Keratinocyte (primary cell): ENCODE results near the gene ASTN2. TPM values are rescaled to one million over a fixed set of nuclear protein-coding genes. Genes with fewer than 3 reads are reported as not detected.
A peak's percentile ranks its signal among the peaks of the same experiment; 100 is the strongest.

Source experiments
- DNase-seq: peaks from one replicate; pipeline ENCODE4 v3.0.0-alpha.2; 2011; ENCODE audit warnings: low read depth, missing footprints, low spot score
- FAIRE-seq: peaks from 2 replicates; lab custom pipeline; 2011; peaks lifted over from hg19 to GRCh38; lab: Jason Lieb, UNC
- H2AFZ ChIP-seq: 2 replicates; pipeline ENCODE4 v1.6.0; 2012; ENCODE audit warnings: low read length, control low read depth, inconsistent platforms; ENCODE audit not compliant: control insufficient read depth
- H3K27ac ChIP-seq: 2 replicates; pipeline ENCODE4 v1.5.1; 2011; ENCODE audit warnings: low read length; ENCODE audit not compliant: control insufficient read depth, insufficient read depth
- H3K27me3 ChIP-seq: 3 replicates; pipeline ENCODE4 v1.6.0; 2011; ENCODE audit warnings: low read length; ENCODE audit not compliant: control insufficient read depth, insufficient read depth; ENCODE audit errors: extremely low read depth
- H3K36me3 ChIP-seq, 2 experiments: 2 replicates in 1 of 2; 3 replicates in 1 of 2; pipeline ENCODE4 v1.5.1; 2011; ENCODE audit warnings: low read length in 2 of 2, mild to moderate bottlenecking in 1 of 2; ENCODE audit not compliant: control insufficient read depth in 2 of 2, insufficient read depth in 2 of 2; ENCODE audit errors: extremely low read depth in 1 of 2
- H3K4me1 ChIP-seq: 3 replicates; pipeline ENCODE4 v1.5.1; 2011; ENCODE audit warnings: low read length; ENCODE audit not compliant: control insufficient read depth, insufficient read depth; ENCODE audit errors: extremely low read depth
- H3K4me2 ChIP-seq: 3 replicates; pipeline ENCODE4 v1.6.0; 2011; ENCODE audit warnings: low read depth, low read length; ENCODE audit not compliant: control insufficient read depth, insufficient read depth; ENCODE audit errors: extremely low read depth
- H3K4me3 ChIP-seq, 3 experiments: fragments of 200-600 bp in 1 of 3; sonication (generic) in 1 of 3; 2 replicates in 2 of 3; 3 replicates in 1 of 3; pipeline ENCODE4 v1.5.1; 2011 to 2016; ENCODE audit warnings: low read length in 3 of 3, mild to moderate bottlenecking in 3 of 3, control low read depth in 2 of 3, inconsistent platforms in 1 of 3, low read depth in 1 of 3, mixed read lengths in 1 of 3, mixed run types in 1 of 3, moderate library complexity in 1 of 3; ENCODE audit not compliant: control insufficient read depth in 2 of 3, insufficient read depth in 2 of 3; ENCODE audit errors: extremely low read depth in 1 of 3
- H3K79me2 ChIP-seq: 2 replicates; pipeline ENCODE4 v1.6.0; 2012; ENCODE audit warnings: low read length; ENCODE audit not compliant: control insufficient read depth, insufficient read depth
- H3K9ac ChIP-seq: 3 replicates; pipeline ENCODE4 v1.6.0; 2011; ENCODE audit warnings: low read length; ENCODE audit not compliant: control insufficient read depth, insufficient read depth; ENCODE audit errors: extremely low read depth
- H3K9me1 ChIP-seq: 3 replicates; pipeline ENCODE4 v1.6.0; 2011; ENCODE audit warnings: low read length; ENCODE audit not compliant: control insufficient read depth, insufficient read depth; ENCODE audit errors: extremely low read depth
- H3K9me3 ChIP-seq: 2 replicates; pipeline ENCODE4 v1.5.1; 2012; ENCODE audit warnings: low read depth, low read length; ENCODE audit not compliant: control insufficient read depth
- H4K20me1 ChIP-seq: 3 replicates; pipeline ENCODE4 v1.6.0; 2011; ENCODE audit warnings: low read length; ENCODE audit not compliant: control insufficient read depth, insufficient read depth; ENCODE audit errors: extremely low read depth
- EZH2 ChIP-seq: IDR thresholded peaks from one replicate; pipeline ENCODE4 v1.6.1; 2012; ENCODE audit warnings: inconsistent platforms, mild to moderate bottlenecking, low read length, moderate library complexity
- dilution Hi-C: fragments of 300-500 bp; cut with MboI; formaldehyde crosslinking; loops from one replicate; pipeline ENCODE4 v1.7.0; 2020; ENCODE audit warnings: low sequenced_read_pairs; ENCODE audit not compliant: extremely low pct_ligation_motif_present
- polyA plus RNA-seq, 5 experiments: library from polyadenylated mRNA; depleted of rRNA in 3 of 5; stranded (reverse) in 3 of 5; stranded (forward) in 1 of 5; unstranded in 1 of 5; fragments of >200 nt; gene quantifications; 1 replicate in 1 of 5; 2 replicates in 3 of 5; 3 replicates in 1 of 5; pipeline versions ENCODE4 v1.2.1 to v1.2.3, GENCODE V29; 2011 to 2012; ENCODE audit warnings: missing spikeins in 2 of 5, low read depth in 1 of 5, low replicate concordance in 1 of 5
- TF ChIP-seq, protein P1 (sequence below), 3 experiments: IDR thresholded peaks in 1 of 3; conservative IDR thresholded peaks in 1 of 3; optimal IDR thresholded peaks in 1 of 3; 2 replicates in 2 of 3; 3 replicates in 1 of 3; pipeline versions ENCODE3 to v1.5.1; 2011; ENCODE audit warnings: low read length in 3 of 3, mild to moderate bottlenecking in 3 of 3, moderate library complexity in 2 of 3, control low read depth in 1 of 3, inconsistent platforms in 1 of 3; ENCODE audit not compliant: insufficient read depth in 2 of 3; ENCODE audit errors: extremely low read depth in 1 of 3

Gene ASTN2
- polyA plus RNA-seq, 1 donor (not counting 4 experiments of a cell fraction or from before 2014, with no cell fraction given): 0.31 TPM

DNA sequence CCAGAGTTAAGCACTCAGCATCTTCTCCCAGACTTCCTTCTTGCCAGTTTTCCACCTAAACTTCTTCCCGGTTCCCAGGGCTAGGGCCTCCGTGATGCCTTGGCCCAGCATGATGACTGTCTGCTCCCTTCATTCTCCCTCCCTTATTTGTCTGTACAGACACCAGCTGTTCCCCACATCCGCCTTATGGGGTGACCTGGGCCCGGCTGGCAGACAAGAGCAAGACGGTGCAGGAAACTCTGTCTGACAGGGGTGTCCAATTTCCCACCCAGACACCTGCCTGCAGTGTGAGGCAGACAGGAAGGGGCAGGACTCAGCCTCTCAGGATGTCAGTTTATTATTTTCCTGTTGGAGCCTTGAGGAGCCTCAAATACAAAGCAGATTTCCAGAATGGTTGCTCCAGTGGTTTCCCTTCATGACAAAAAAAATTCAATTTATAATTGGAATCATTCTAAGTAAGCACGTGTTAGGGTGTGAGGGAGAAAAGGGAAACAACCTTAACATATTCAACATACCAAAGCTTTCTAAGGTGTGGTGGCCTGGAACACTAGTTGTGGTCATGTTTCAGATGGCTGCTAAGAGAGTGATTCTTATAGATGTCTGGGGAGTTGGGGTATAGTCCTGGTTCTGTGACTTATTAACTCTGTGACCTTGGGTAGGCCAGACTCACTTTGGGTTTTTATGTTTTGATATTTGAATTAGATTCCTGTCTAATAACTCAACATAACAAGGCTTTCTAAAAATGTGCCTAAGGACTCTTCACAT is 1026.7 kb downstream of the ASTN2 start:
- Histone ChIP-seq H4K20me1 (no peaks in the 10 kb centered on the region), H3K4me3 (no peak overlapping the region), H3K4me2 (peak overlapping the region; percentile 12), H3K36me3 (no peaks in the 10 kb centered on the region), H3K27ac (no peak overlapping the region), H3K79me2 (no peaks in the 10 kb centered on the region), H3K9ac (no peak overlapping the region), H3K9me1 (no peaks in the 10 kb centered on the region), H3K4me1 (peaks cover 28% of the 10 kb centered on the region), H3K9me3 (no peaks in the 10 kb centered on the region), H3K27me3 (no peaks in the 10 kb centered on the region), H2AFZ (no peak overlapping the region)
- no peak for TF ChIP-seq EZH2
- TF ChIP-seq, protein P1, sequence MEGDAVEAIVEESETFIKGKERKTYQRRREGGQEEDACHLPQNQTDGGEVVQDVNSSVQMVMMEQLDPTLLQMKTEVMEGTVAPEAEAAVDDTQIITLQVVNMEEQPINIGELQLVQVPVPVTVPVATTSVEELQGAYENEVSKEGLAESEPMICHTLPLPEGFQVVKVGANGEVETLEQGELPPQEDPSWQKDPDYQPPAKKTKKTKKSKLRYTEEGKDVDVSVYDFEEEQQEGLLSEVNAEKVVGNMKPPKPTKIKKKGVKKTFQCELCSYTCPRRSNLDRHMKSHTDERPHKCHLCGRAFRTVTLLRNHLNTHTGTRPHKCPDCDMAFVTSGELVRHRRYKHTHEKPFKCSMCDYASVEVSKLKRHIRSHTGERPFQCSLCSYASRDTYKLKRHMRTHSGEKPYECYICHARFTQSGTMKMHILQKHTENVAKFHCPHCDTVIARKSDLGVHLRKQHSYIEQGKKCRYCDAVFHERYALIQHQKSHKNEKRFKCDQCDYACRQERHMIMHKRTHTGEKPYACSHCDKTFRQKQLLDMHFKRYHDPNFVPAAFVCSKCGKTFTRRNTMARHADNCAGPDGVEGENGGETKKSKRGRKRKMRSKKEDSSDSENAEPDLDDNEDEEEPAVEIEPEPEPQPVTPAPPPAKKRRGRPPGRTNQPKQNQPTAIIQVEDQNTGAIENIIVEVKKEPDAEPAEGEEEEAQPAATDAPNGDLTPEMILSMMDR (optimal IDR thresholded peaks at IDR 0.05 in 1 of 3, IDR thresholded peaks at IDR 0.05 in 1 of 3, conservative IDR thresholded peaks at IDR 0.05 in 1 of 3; ENCODE audit: extremely low read depth in 1 of 3, insufficient read depth in 2 of 3, low read length in 3 of 3): no peak
- DNase-seq (no peak), FAIRE-seq (no peak)
- dilution Hi-C loops: no loop called here

GRCh38 chr9:116383936-116384335 is 1030.9 kb downstream of the ASTN2 start:
- no peak overlapping the region for H3K4me2 ChIP-seq
- DNase-seq (no peak), FAIRE-seq (no peak)
- no peak overlapping the region for H3K4me3 ChIP-seq
- peaks cover 8% of the 10 kb centered on the region for H3K4me1 ChIP-seq
- dilution Hi-C loops: no loop called here
- H2AFZ ChIP-seq: no peak overlapping the region
- no peaks in the 10 kb centered on the region for H3K9me1 ChIP-seq
- no peaks in the 10 kb centered on the region for H3K36me3 ChIP-seq
- no peaks in the 10 kb centered on the region for H3K79me2 ChIP-seq
- TF ChIP-seq, protein P1 (optimal IDR thresholded peaks at IDR 0.05 in 1 of 3, IDR thresholded peaks at IDR 0.05 in 1 of 3, conservative IDR thresholded peaks at IDR 0.05 in 1 of 3; ENCODE audit: extremely low read depth in 1 of 3, insufficient read depth in 2 of 3, low read length in 3 of 3): no peak
- H3K27me3 ChIP-seq: no peaks in the 10 kb centered on the region
- no peaks in the 10 kb centered on the region for H4K20me1 ChIP-seq
- no peaks in the 10 kb centered on the region for H3K9me3 ChIP-seq
- H3K27ac ChIP-seq: no peak overlapping the region
- no peak overlapping the region for H3K9ac ChIP-seq
